Lung (tissue), 12 donors: ENCODE measurements around the gene CAPN5. TPM values are rescaled to one million over a fixed set of nuclear protein-coding genes. Genes with fewer than 3 reads are reported as not detected.

Experiments
- ATAC-seq: fragments of 200-7000 bp; cut with Tn5 transposase; one replicate; pipeline ENCODE4 v1.9.1; 2020; ENCODE audit warnings: moderate number of reproducible peaks; ENCODE audit not compliant: insufficient read depth, low FRiP score
- DNase-seq, 3 donors: peaks; one replicate each; pipeline ENCODE4 v3.0.0-alpha.2; 2013 to 2017
- H3K27ac ChIP-seq, 2 donors: one replicate each; pipeline ENCODE4 v1.5.1; 2013; ENCODE audit warnings: mild to moderate bottlenecking in 2 of 2, moderate library complexity in 2 of 2, control low read depth in 1 of 2, inconsistent platforms in 1 of 2, low read depth in 1 of 2, low read length in 1 of 2
- H3K27me3 ChIP-seq, 3 donors: one replicate each; pipeline ENCODE4 v1.5.1; 2013; ENCODE audit warnings: low read length in 2 of 3; ENCODE audit not compliant: control insufficient read depth in 3 of 3, insufficient read depth in 3 of 3
- H3K36me3 ChIP-seq, 4 donors: one replicate each; pipeline ENCODE4 v1.5.1; 2013; ENCODE audit warnings: low read length in 4 of 4, mild to moderate bottlenecking in 1 of 4, moderate library complexity in 1 of 4; ENCODE audit not compliant: control insufficient read depth in 4 of 4, insufficient read depth in 4 of 4
- H3K4me1 ChIP-seq, 5 donors: one replicate each; pipeline ENCODE4 v1.5.1; 2013; ENCODE audit warnings: low read length in 5 of 5, mild to moderate bottlenecking in 2 of 5, moderate library complexity in 1 of 5; ENCODE audit not compliant: control insufficient read depth in 5 of 5, insufficient read depth in 5 of 5
- H3K4me3 ChIP-seq: one replicate; pipeline ENCODE4 v1.5.1; 2013; ENCODE audit warnings: mild to moderate bottlenecking, control low read depth, moderate library complexity
- H3K9ac ChIP-seq, 2 donors: one replicate each; pipeline ENCODE4 v1.5.1; 2013; ENCODE audit warnings: low read length in 2 of 2, control low read depth in 1 of 2; ENCODE audit not compliant: insufficient read depth in 1 of 2
- H3K9me3 ChIP-seq, 4 donors: one replicate each; pipeline ENCODE4 v1.5.1; 2013; ENCODE audit warnings: low read length in 3 of 4, mild to moderate bottlenecking in 1 of 4, moderate library complexity in 1 of 4; ENCODE audit not compliant: control insufficient read depth in 4 of 4, insufficient read depth in 3 of 4
- WGBS, 2 donors: extraction: QIAGEN DNeasy Blood & Tissue Kit; methylation state at CpG; one replicate each; pipeline ENCODE4 v1.1.7; 2013; 5-methylcytosine and 5-hydroxymethylcytosine counted together
- polyA plus RNA-seq, 2 donors: library from polyadenylated mRNA; stranded (reverse); fragments of 200-250 nt; gene quantifications; one replicate each; pipeline ENCODE4 v1.2.1, GENCODE V29; 2013
- total RNA-seq, 2 donors: library from RNA; depleted of rRNA in 1 of 2; stranded (reverse); fragments of >200 nt in 1 of 2; gene quantifications; one replicate each; pipeline ENCODE4 v1.2.1, GENCODE V29; 2014 to 2021
- TF ChIP-seq, protein P1 (sequence below): IDR thresholded peaks from 2 replicates; pipeline ENCODE4 v1.5.1; 2012; ENCODE audit warnings: mild to moderate bottlenecking; ENCODE audit errors: control extremely low read depth, extremely low read depth
- donor health status: control.
- donor health status: control.
- donor health status: Bipolar disorder and iron deficiency.
- donor health status: healthy.
- donor health status: DM: yes; HTN: yes; CAD: no.

Gene CAPN5
- total and polyA plus RNA-seq, 4 donors, result 3.0 to 16.1 (median 9.4) TPM

DNA sequence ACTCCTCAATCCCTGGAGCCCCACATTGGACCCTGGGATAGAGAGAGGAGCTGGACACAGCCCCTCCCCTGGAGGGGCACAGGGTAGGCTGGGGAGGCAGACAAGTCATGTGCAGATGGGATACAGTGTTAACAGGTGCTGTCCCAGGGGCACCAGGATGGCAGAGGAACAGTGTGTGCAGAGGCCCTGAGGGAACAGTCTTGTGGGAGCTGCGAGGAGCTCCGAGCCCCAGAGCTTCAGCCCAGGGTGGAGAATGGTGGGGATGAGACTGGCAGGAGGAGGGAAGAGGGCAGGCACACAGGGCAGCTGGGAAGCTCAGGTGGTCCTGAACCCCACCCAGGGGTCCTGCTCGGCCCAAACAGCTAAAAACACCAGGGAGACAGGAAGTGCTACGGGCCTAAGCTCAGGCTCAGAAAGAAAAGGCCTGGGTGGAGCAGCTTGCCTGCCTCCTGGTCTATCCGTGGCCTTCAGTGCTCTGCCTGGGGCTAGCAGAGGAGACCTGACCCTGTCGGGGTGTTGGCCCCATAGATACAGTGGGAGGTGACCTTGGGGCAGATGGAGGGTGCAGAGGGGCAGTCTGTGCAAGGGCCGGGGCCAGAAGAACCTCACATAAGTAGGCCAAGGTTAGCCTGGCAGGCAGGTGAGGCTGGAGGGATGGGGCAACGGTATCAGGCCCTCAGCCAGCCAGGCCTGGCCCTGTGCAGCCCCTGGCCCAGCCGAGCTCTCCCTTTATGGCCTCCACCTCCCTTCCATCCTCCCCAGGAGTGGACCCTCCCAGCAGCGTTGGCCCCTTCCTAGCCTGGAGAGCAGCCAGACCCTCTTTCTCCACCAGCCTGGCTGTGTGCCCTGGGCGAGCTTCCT, 15.4 kb downstream of the CAPN5 start:
- Histone ChIP-seq H3K36me3 (peaks cover 0 to 5% (median 0%) of the 10 kb centered on the region in 4 donors), H3K27me3 (no peaks in the 10 kb centered on the region), H3K9ac (no peak overlapping the region), H3K9me3 (no peaks in the 10 kb centered on the region), H3K4me3 (no peak overlapping the region), H3K4me1 (peaks cover 0 to 12% (median 5%) of the 10 kb centered on the region in 5 donors), H3K27ac (peak overlapping the region in 1 of 2 donors; percentile 9)
- DNase-seq, result peak in 1 of 3 donors; percentile 2
- no peak for ATAC-seq
- TF ChIP-seq, protein P1, sequence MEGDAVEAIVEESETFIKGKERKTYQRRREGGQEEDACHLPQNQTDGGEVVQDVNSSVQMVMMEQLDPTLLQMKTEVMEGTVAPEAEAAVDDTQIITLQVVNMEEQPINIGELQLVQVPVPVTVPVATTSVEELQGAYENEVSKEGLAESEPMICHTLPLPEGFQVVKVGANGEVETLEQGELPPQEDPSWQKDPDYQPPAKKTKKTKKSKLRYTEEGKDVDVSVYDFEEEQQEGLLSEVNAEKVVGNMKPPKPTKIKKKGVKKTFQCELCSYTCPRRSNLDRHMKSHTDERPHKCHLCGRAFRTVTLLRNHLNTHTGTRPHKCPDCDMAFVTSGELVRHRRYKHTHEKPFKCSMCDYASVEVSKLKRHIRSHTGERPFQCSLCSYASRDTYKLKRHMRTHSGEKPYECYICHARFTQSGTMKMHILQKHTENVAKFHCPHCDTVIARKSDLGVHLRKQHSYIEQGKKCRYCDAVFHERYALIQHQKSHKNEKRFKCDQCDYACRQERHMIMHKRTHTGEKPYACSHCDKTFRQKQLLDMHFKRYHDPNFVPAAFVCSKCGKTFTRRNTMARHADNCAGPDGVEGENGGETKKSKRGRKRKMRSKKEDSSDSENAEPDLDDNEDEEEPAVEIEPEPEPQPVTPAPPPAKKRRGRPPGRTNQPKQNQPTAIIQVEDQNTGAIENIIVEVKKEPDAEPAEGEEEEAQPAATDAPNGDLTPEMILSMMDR, result no peak
- WGBS, 2 donors, result 71 to 73% methylated on average over 11 of the region's 11 CpGs

DNA sequence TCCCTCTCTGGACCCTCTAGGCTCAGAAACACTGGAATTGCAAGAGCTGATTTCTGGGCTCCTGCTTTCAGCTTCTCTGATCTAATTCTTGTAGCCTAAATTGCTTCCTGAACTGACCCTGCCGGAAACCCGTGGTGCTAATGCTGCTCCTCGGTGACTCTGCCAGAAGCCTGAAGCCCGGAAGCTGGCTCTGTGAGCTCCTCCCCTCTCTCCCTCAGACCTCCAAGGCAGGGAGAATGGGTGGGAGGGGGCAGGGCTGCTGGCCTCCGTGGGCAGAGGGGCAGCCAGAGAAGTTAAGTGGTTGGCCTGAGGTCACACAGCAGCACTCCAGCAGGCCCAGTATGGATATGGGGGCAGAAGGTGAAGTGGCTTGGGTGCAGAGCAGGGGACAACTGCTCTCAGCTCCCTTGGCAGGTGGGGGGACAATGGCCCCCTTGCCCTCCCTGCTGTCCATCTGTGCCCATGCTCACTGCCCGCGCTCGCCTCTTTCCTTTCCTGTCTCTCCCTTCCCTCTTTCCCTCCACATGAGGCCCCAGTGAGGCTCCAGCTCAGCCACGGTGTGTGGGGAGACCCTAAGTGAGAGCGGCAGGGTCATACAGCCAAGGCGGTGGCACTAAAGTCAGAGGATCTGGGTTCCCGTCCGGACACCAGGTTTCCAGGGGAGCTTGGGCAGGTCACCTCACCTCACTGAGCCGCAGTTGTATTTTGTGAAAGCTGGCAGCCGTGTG, 16.2 kb downstream of the CAPN5 start:
- H3K9ac ChIP-seq, result no peak overlapping the region
- peaks cover 0 to 5% (median 0%) of the 10 kb centered on the region in 4 donors for H3K36me3 ChIP-seq
- WGBS, 2 donors, result 71 to 72% methylated on average over 14 to 15 of the region's 15 CpGs
- H3K9me3 ChIP-seq, result no peaks in the 10 kb centered on the region
- DNase-seq, result peak; percentile 57 to 75 (median 62)
- TF ChIP-seq, protein P1, result no peak
- peaks cover 0 to 12% (median 5%) of the 10 kb centered on the region in 5 donors for H3K4me1 ChIP-seq
- no peaks in the 10 kb centered on the region for H3K27me3 ChIP-seq
- ATAC-seq, result no peak
- H3K4me3 ChIP-seq, result no peak overlapping the region
- H3K27ac ChIP-seq, result peak overlapping the region in 1 of 2 donors; percentile 37

DNA sequence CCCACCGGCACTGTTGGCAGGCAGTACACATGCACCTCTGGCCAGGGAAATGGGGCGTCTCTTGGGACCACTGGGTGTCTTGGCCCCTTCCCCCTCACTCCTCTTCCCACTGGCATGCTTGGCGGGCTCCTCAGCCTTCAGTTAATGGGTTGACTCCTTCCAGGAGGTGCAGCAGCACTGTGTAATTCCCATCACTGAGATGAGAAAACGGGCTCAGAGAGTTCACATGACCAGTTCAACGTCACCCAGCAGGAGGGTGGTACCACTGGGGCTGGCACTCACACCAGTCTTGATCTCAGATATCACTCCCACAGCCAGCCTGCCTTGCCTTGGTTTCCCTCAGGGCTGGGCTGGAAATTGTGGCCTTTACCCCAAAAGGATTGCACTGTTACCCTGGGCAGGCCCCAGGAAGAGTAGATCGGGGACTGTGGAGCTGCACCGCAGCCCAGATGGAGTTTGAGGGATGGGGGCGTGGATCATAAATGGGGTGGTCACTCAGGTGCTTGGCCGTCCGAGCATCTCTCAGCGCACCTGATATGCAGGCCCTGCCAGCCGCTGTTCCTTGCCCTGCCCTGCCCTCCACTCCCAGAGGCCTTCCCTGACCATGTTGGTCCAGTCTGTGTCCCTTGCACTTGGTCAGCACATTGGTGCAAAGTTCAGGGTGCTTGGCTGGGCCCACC, 16.9 kb downstream of the CAPN5 start:
- Histone ChIP-seq H3K4me3 (no peak overlapping the region), H3K4me1 (peaks cover 0 to 12% (median 10%) of the 10 kb centered on the region in 5 donors), H3K9ac (no peak overlapping the region), H3K9me3 (no peaks in the 10 kb centered on the region), H3K27ac (no peak overlapping the region), H3K36me3 (peaks cover 0 to 5% (median 0%) of the 10 kb centered on the region in 4 donors), H3K27me3 (no peaks in the 10 kb centered on the region)
- ATAC-seq, result no peak
- 93 to 94% methylated on average over 12 of the region's 12 CpGs for WGBS, 2 donors
- TF ChIP-seq, protein P1, result no peak
- DNase-seq, result peak in 1 of 3 donors; percentile 8
